HEK293 (cell line): ENCODE measurements around the gene LSM14B.

Experiments
- CTCF ChIA-PET: fragments of 350-600 bp; formaldehyde crosslinking; extraction: SDS; loops from one replicate; lab custom pipeline; 2021; ENCODE audit warnings: antibody characterized with exemption; lab: Yijun Ruan, JAX
- POLR2A ChIA-PET: fragments of 300-600 bp; formaldehyde crosslinking; extraction: SDS; loops from one replicate; lab custom pipeline; 2020; ENCODE audit warnings: antibody characterized with exemption, inconsistent platforms; lab: Yijun Ruan, JAX
- H3K27ac ChIP-seq: fragments of 200-500 bp; sonication (Bioruptor generic); 2 replicates; pipeline ENCODE4 v1.5.1; 2014; ENCODE audit warnings: low read depth, low read length, control low read depth, inconsistent platforms; ENCODE audit errors: extremely low read depth
- H3K36me3 ChIP-seq, 2 experiments: fragments of 200-500 bp in 1 of 2; sonication (Bioruptor generic) in 1 of 2; 1 replicate in 1 of 2; 2 replicates in 1 of 2; pipeline ENCODE4 v1.5.1; 2014 to 2017; ENCODE audit warnings: inconsistent platforms in 2 of 2, low read length in 2 of 2; ENCODE audit not compliant: control insufficient read depth in 2 of 2, insufficient read depth in 1 of 2
- H3K4me1 ChIP-seq: fragments of 200-500 bp; sonication (Bioruptor generic); 2 replicates; pipeline ENCODE4 v1.5.1; 2014; ENCODE audit warnings: mild to moderate bottlenecking, low read length, inconsistent platforms; ENCODE audit not compliant: control insufficient read depth, insufficient read depth
- H3K4me3 ChIP-seq: 2 replicates; pipeline ENCODE4 v1.5.1; 2011; ENCODE audit warnings: low read depth, mild to moderate bottlenecking, control low read depth, low read length, moderate library complexity
- H3K9me3 ChIP-seq: fragments of 200-500 bp; sonication (Bioruptor generic); 2 replicates; pipeline ENCODE4 v1.5.1; 2014; ENCODE audit warnings: low read depth, low read length, inconsistent platforms; ENCODE audit not compliant: control insufficient read depth, insufficient read depth
- EGR2 ChIP-seq: fragments of 450-650 bp; formaldehyde crosslinking; IDR thresholded peaks from 2 replicates; pipeline ENCODE4 v1.5.1; 2016; ENCODE audit warnings: low read depth, missing biosample characterization, missing genetic modification characterization
- GLIS2 ChIP-seq: fragments of 450-650 bp; formaldehyde crosslinking; IDR thresholded peaks from 2 replicates; pipeline ENCODE4 v1.5.1; 2016; ENCODE audit warnings: missing biosample characterization, missing genetic modification characterization
- RBAK ChIP-seq: fragments of 450-650 bp; formaldehyde crosslinking; IDR thresholded peaks from 2 replicates; pipeline ENCODE4 v1.5.1; 2016; ENCODE audit warnings: missing biosample characterization, missing genetic modification characterization
- SP2 ChIP-seq: fragments of 450-650 bp; formaldehyde crosslinking; IDR thresholded peaks from 2 replicates; pipeline ENCODE4 v1.5.1; 2016; ENCODE audit warnings: missing biosample characterization, missing genetic modification characterization
- ZFHX2 ChIP-seq: fragments of 450-650 bp; formaldehyde crosslinking; conservative IDR thresholded peaks from 2 replicates; pipeline ENCODE4 v1.5.1; 2016; ENCODE audit warnings: missing biosample characterization, missing genetic modification characterization
- ZFP41 ChIP-seq: fragments of 450-650 bp; formaldehyde crosslinking; IDR thresholded peaks from 2 replicates; pipeline ENCODE4 v1.5.1; 2016; ENCODE audit warnings: missing biosample characterization, missing genetic modification characterization, borderline replicate concordance
- ZNF114 ChIP-seq: fragments of 450-650 bp; formaldehyde crosslinking; IDR thresholded peaks from 2 replicates; pipeline ENCODE4 v1.5.0; 2017; ENCODE audit warnings: missing biosample characterization, missing genetic modification characterization
- ZNF146 ChIP-seq: fragments of 450-650 bp; formaldehyde crosslinking; IDR thresholded peaks from 2 replicates; pipeline ENCODE4 v1.5.1; 2016; ENCODE audit warnings: missing biosample characterization, missing genetic modification characterization
- ZNF292 ChIP-seq: fragments of 450-650 bp; formaldehyde crosslinking; IDR thresholded peaks from 2 replicates; pipeline ENCODE4 v1.5.1; 2016; ENCODE audit warnings: low read depth, missing biosample characterization, missing genetic modification characterization, borderline replicate concordance
- ZNF37A ChIP-seq: fragments of 450-650 bp; IDR thresholded peaks from 2 replicates; pipeline ENCODE4 v1.5.1; 2018; ENCODE audit warnings: missing biosample characterization, missing genetic modification characterization
- ZNF426 ChIP-seq: fragments of 450-650 bp; formaldehyde crosslinking; IDR thresholded peaks from 2 replicates; pipeline ENCODE4 v1.5.1; 2017; ENCODE audit warnings: missing biosample characterization, missing genetic modification characterization, mild to moderate bottlenecking, inconsistent platforms, moderate library complexity
- ZNF473 ChIP-seq: fragments of 450-650 bp; formaldehyde crosslinking; IDR thresholded peaks from 2 replicates; pipeline ENCODE4 v1.5.1; 2017; ENCODE audit warnings: missing biosample characterization, missing genetic modification characterization
- ZNF510 ChIP-seq: fragments of 450-650 bp; formaldehyde crosslinking; IDR thresholded peaks from 2 replicates; pipeline ENCODE4 v1.5.1; 2018; ENCODE audit warnings: mild to moderate bottlenecking, missing genetic modification characterization, missing biosample characterization; ENCODE audit not compliant: insufficient replicate concordance
- ZNF600 ChIP-seq: fragments of 450-650 bp; formaldehyde crosslinking; IDR thresholded peaks from 2 replicates; pipeline ENCODE4 v1.5.1; 2016; ENCODE audit warnings: missing biosample characterization, missing genetic modification characterization
- ZNF626 ChIP-seq: fragments of 450-650 bp; sonication (Bioruptor Pico); formaldehyde crosslinking; IDR thresholded peaks from 2 replicates; pipeline ENCODE4 v1.5.1; 2018; ENCODE audit warnings: missing biosample characterization, missing genetic modification characterization, inconsistent platforms
- ZNF843 ChIP-seq: fragments of 450-650 bp; formaldehyde crosslinking; IDR thresholded peaks from 2 replicates; pipeline ENCODE4 v1.5.1; 2016; ENCODE audit warnings: missing biosample characterization, missing genetic modification characterization
- ZSCAN23 ChIP-seq: fragments of 450-650 bp; formaldehyde crosslinking; IDR thresholded peaks from 2 replicates; pipeline ENCODE4 v1.5.1; 2016; ENCODE audit warnings: missing biosample characterization, missing genetic modification characterization
- TF ChIP-seq, protein P1 (sequence below): fragments of 450-650 bp; formaldehyde crosslinking; IDR thresholded peaks from 2 replicates; pipeline ENCODE4; 2016; ENCODE audit warnings: missing biosample characterization, missing genetic modification characterization
- TF ChIP-seq, protein P2 (sequence below): fragments of 450-650 bp; formaldehyde crosslinking; IDR thresholded peaks from 2 replicates; pipeline ENCODE4 v1.5.1; 2016; ENCODE audit warnings: missing biosample characterization, missing genetic modification characterization
- TF ChIP-seq, protein P3 (sequence below): fragments of 450-650 bp; formaldehyde crosslinking; IDR thresholded peaks from 2 replicates; pipeline ENCODE4 v1.5.1; 2016; ENCODE audit warnings: missing biosample characterization, missing genetic modification characterization
- TF ChIP-seq, protein P4 (sequence below): fragments of 450-650 bp; formaldehyde crosslinking; IDR thresholded peaks from 2 replicates; pipeline ENCODE4 v1.5.1; 2016; ENCODE audit warnings: missing biosample characterization, missing genetic modification characterization
- TF ChIP-seq, protein P5 (sequence below): fragments of 450-650 bp; formaldehyde crosslinking; IDR thresholded peaks from 2 replicates; pipeline ENCODE4 v1.5.1; 2017; ENCODE audit warnings: missing biosample characterization, missing genetic modification characterization

Gene LSM14B

DNA sequence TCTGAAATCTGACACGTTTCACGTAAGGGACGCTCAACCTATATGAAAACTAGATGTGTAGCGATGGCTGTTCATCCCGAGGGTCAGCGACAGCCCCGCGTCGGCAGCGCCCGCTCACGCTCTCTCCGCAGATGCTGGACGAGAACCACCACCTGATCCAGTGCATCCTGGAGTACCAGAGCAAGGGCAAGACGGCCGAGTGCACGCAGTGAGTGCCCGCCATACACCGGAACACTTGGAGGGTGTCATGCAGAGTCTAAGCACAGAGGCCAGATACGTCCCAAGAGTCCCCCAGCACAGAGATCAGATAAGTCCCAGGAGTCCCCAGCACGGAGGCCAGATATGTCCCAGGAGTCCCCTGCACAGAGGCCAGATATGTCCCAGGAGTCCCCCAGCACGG, 36.3 kb downstream of the LSM14B start:
- H3K27ac ChIP-seq, result no peak overlapping the region
- CTCF ChIA-PET, result interaction anchor here (0.7 kb wide), 1 partner anchor 94 kb away, joined by 3 read pairs; no protein-coding TSS in a partner anchor

DNA sequence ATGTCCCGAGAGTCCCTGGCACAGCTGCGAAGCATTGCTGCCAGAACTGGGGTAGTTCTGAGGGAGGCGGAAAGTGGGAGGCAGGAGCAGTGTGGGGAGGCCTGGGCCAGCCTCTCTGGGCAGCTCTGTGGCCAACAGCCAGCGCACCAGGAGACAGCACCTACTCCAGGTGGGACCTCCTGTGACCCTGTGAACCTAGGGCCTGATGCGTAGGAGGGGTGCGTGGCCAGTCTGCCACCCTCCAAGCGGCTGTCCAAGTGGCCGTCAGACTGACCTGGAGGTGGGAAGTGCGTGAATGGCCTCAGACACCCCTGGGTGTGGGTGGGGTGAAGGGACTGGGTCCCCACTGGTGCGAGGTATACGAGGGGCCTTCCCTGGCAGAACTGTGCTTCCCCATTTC, 36.8 kb downstream of the LSM14B start:
- Histone ChIP-seq H3K4me1 (no peaks in the 10 kb centered on the region), H3K9me3 (no peaks in the 10 kb centered on the region), H3K36me3 (peaks cover 0 to 44% of the 10 kb centered on the region in 2 experiments; a peak in 2 of 3 replicates), H3K4me3 (no peak overlapping the region), H3K27ac (no peak overlapping the region)
- TF ChIP-seq ZFP41 (tag by site-specific recombination) (no peak), ZNF473 (tag by site-specific recombination) (no peak), ZNF146 (tag by site-specific recombination) (no peak), ZFHX2 (tag by site-specific recombination) (peak; percentile 48), ZSCAN23 (tag by site-specific recombination) (no peak), EGR2 (peak; percentile 39; the same call in 1 of the 2 replicates), ZNF292 (tag by site-specific recombination) (no peak), SP2 (tag by site-specific recombination) (no peak), ZNF626 (no peak), ZNF600 (tag by site-specific recombination) (no peak), GLIS2 (tag by site-specific recombination) (peak; percentile 57), ZNF843 (tag by site-specific recombination) (no peak), RBAK (no peak), ZNF426 (no peak)
- TF ChIP-seq, protein P1, sequence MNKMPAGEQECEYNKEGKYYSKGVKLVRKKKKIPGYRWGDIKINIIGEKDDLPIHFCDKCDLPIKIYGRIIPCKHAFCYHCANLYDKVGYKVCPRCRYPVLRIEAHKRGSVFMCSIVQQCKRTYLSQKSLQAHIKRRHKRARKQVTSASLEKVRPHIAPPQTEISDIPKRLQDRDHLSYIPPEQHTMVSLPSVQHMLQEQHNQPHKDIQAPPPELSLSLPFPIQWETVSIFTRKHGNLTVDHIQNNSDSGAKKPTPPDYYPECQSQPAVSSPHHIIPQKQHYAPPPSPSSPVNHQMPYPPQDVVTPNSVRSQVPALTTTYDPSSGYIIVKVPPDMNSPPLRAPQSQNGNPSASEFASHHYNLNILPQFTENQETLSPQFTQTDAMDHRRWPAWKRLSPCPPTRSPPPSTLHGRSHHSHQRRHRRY, result no peak
- TF ChIP-seq, protein P2, sequence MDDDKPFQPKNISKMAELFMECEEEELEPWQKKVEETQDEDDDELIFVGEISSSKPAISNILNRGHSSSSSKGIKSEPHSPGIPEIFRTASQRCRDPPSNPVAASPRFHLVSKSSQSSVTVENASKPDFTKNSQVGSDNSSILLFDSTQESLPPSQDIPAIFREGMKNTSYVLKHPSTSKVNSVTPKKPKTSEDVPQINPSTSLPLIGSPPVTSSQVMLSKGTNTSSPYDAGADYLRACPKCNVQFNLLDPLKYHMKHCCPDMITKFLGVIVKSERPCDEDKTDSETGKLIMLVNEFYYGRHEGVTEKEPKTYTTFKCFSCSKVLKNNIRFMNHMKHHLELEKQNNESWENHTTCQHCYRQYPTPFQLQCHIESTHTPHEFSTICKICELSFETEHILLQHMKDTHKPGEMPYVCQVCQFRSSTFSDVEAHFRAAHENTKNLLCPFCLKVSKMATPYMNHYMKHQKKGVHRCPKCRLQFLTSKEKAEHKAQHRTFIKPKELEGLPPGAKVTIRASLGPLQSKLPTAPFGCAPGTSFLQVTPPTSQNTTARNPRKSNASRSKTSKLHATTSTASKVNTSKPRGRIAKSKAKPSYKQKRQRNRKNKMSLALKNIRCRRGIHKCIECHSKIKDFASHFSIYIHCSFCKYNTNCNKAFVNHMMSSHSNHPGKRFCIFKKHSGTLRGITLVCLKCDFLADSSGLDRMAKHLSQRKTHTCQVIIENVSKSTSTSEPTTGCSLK (tag by site-specific recombination), result no peak
- TF ChIP-seq, protein P3, sequence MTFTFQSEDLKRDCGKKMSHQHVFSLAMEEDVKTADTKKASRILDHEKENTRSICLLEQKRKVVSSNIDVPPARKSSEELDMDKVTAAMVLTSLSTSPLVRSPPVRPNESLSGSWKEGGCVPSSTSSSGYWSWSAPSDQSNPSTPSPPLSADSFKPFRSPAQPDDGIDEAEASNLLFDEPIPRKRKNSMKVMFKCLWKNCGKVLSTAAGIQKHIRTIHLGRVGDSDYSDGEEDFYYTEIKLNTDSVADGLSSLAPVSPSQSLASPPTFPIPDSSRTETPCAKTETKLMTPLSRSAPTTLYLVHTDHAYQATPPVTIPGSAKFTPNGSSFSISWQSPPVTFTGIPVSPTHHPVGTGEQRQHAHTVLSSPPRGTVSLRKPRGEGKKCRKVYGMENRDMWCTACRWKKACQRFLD (tag by site-specific recombination), result no peak
- TF ChIP-seq, protein P4, sequence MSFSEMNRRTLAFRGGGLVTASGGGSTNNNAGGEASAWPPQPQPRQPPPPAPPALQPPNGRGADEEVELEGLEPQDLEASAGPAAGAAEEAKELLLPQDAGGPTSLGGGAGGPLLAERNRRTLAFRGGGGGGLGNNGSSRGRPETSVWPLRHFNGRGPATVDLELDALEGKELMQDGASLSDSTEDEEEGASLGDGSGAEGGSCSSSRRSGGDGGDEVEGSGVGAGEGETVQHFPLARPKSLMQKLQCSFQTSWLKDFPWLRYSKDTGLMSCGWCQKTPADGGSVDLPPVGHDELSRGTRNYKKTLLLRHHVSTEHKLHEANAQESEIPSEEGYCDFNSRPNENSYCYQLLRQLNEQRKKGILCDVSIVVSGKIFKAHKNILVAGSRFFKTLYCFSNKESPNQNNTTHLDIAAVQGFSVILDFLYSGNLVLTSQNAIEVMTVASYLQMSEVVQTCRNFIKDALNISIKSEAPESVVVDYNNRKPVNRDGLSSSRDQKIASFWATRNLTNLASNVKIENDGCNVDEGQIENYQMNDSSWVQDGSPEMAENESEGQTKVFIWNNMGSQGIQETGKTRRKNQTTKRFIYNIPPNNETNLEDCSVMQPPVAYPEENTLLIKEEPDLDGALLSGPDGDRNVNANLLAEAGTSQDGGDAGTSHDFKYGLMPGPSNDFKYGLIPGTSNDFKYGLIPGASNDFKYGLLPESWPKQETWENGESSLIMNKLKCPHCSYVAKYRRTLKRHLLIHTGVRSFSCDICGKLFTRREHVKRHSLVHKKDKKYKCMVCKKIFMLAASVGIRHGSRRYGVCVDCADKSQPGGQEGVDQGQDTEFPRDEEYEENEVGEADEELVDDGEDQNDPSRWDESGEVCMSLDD (tag by site-specific recombination), result no peak
- CTCF ChIA-PET, result interaction anchor here (0.7 kb wide), 1 partner anchor 94 kb away, joined by 3 read pairs; no protein-coding TSS in a partner anchor
- POLR2A ChIA-PET, result no interaction called here

More for the DNA sequence above, 36.3 kb downstream of the LSM14B start:
- TF ChIP-seq, protein P5, sequence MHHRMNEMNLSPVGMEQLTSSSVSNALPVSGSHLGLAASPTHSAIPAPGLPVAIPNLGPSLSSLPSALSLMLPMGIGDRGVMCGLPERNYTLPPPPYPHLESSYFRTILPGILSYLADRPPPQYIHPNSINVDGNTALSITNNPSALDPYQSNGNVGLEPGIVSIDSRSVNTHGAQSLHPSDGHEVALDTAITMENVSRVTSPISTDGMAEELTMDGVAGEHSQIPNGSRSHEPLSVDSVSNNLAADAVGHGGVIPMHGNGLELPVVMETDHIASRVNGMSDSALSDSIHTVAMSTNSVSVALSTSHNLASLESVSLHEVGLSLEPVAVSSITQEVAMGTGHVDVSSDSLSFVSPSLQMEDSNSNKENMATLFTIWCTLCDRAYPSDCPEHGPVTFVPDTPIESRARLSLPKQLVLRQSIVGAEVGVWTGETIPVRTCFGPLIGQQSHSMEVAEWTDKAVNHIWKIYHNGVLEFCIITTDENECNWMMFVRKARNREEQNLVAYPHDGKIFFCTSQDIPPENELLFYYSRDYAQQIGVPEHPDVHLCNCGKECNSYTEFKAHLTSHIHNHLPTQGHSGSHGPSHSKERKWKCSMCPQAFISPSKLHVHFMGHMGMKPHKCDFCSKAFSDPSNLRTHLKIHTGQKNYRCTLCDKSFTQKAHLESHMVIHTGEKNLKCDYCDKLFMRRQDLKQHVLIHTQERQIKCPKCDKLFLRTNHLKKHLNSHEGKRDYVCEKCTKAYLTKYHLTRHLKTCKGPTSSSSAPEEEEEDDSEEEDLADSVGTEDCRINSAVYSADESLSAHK, result no peak
- no peak for TF ChIP-seq ZNF114 (tag by site-specific recombination)
- TF ChIP-seq ZNF37A (tag by site-specific recombination), result no peak
- TF ChIP-seq, protein P1, result no peak
- TF ChIP-seq ZNF510 (tag by site-specific recombination), result no peak
- no peaks in the 10 kb centered on the region for H3K4me1 ChIP-seq
- no peaks in the 10 kb centered on the region for H3K9me3 ChIP-seq
- no peak overlapping the region for H3K4me3 ChIP-seq
- POLR2A ChIA-PET, result no interaction called here
- H3K36me3 ChIP-seq, result peaks cover 0 to 43% of the 10 kb centered on the region in 2 experiments; a peak in 2 of 3 replicates
